GM21737 (cell line): ENCODE results near the gene CFTR.

Experiments
- ATAC-seq: cut with Tn5 transposase; IDR thresholded peaks from one replicate; pipeline ENCODE4 v1.9.1; 2021; ENCODE audit warnings: mild to moderate bottlenecking, moderate library complexity; ENCODE audit not compliant: unreplicated experiment

Gene CFTR

GRCh38 chr7:117645481-117646165, 165.8 kb downstream of the CFTR start:
- ATAC-seq: no peak

GRCh38 chr7:117648203-117648866, 168.5 kb downstream of the CFTR start:
- no peak for ATAC-seq

GRCh38 chr7:117652943-117653680, 173.3 kb downstream of the CFTR start:
- no peak for ATAC-seq

- no peak for ATAC-seq
Observed at GRCh38 chr7:117654780-117655179, 175.0 kb downstream of the CFTR start.

- no peak for ATAC-seq
Observed at GRCh38 chr7:117656806-117657205, 177.0 kb downstream of the CFTR start.

- no peak for ATAC-seq
Observed at GRCh38 chr7:117659531-117660011, 179.7 kb downstream of the CFTR start.

- no peak for ATAC-seq
Observed at GRCh38 chr7:117661328-117661727, 181.5 kb downstream of the CFTR start.

GRCh38 chr7:117664047-117664446, 184.2 kb downstream of the CFTR start:
- no peak for ATAC-seq

GRCh38 chr7:117665368-117665767, 185.5 kb downstream of the CFTR start:
- no peak for ATAC-seq

- ATAC-seq: no peak
Observed at GRCh38 chr7:117666031-117666430, 186.2 kb downstream of the CFTR start.

GRCh38 chr7:117666689-117667088, 186.9 kb downstream of the CFTR start:
- ATAC-seq: no peak

- no peak for ATAC-seq
Observed at GRCh38 chr7:117667456-117667855, 187.6 kb downstream of the CFTR start.

GRCh38 chr7:117669818-117670217, 190.0 kb downstream of the CFTR start:
- no peak for ATAC-seq

- ATAC-seq: no peak
Observed at GRCh38 chr7:117672453-117672852, 192.6 kb downstream of the CFTR start.

GRCh38 chr7:117673367-117673766, 193.5 kb downstream of the CFTR start:
- ATAC-seq: no peak

- no peak for ATAC-seq
Observed at GRCh38 chr7:117673839-117674238, 194.0 kb downstream of the CFTR start.

- ATAC-seq: no peak
Observed at GRCh38 chr7:117674617-117675016, 194.8 kb downstream of the CFTR start.

- no peak for ATAC-seq
Observed at GRCh38 chr7:117675497-117676435, 195.9 kb downstream of the CFTR start.

GRCh38 chr7:117679120-117679519, 199.3 kb downstream of the CFTR start:
- no peak for ATAC-seq

GRCh38 chr7:117682681-117683385, 203.0 kb downstream of the CFTR start:
- no peak for ATAC-seq
